Peyer's patch (tissue), 4 donors: ENCODE measurements around the gene CA11. TPM values are rescaled to one million over a fixed set of nuclear protein-coding genes. Genes with fewer than 3 reads are reported as not detected.
A peak's percentile ranks its signal among the peaks of the same experiment; 100 is the strongest.
"Not testable (repeated sequence)": the region's sequence is repeated elsewhere in the genome, so short reads cannot be mapped to it uniquely, and the experiment has no call there.

Source experiments
- DNase-seq, 3 donors: peaks; one replicate each; pipeline ENCODE4 v3.0.0-alpha.2; 2017 to 2019
- H3K27ac ChIP-seq, 4 donors: fragments of 200-600 bp; sonication (generic); one replicate each; pipeline ENCODE4 v1.5.1; 2016 to 2019
- H3K27me3 ChIP-seq, 2 donors: fragments of 200-600 bp; sonication (generic); one replicate each; pipeline ENCODE4 v1.5.1; 2019
- H3K36me3 ChIP-seq, 3 donors: fragments of 200-600 bp; sonication (generic); one replicate each; pipeline ENCODE4 v1.5.1; 2016 to 2019
- H3K4me1 ChIP-seq, 4 donors: fragments of 200-600 bp; sonication (generic); one replicate each; pipeline ENCODE4 v1.5.1; 2016 to 2019
- H3K4me3 ChIP-seq, 4 donors: fragments of 200-600 bp; sonication (generic); 1 replicate in 3 of 4; 2 replicates in 1 of 4; pipeline ENCODE4 v1.5.1; 2016 to 2019; ENCODE audit warnings: mild to moderate bottlenecking in 1 of 4
- H3K9me3 ChIP-seq, 4 donors: fragments of 200-600 bp; sonication (generic); one replicate each; pipeline ENCODE4 v1.5.1; 2016 to 2019; ENCODE audit warnings: mild to moderate bottlenecking in 1 of 4
- POLR2A ChIP-seq, 2 donors: fragments of 450-650 bp; IDR thresholded peaks; one replicate each; pipeline ENCODE4 v1.5.1; 2017; ENCODE audit warnings: antibody characterized with exemption in 2 of 2, mild to moderate bottlenecking in 2 of 2, moderate library complexity in 2 of 2
- total RNA-seq, 4 donors: library from RNA; depleted of rRNA; stranded (reverse); fragments of >200 nt; gene quantifications; one replicate each; pipeline ENCODE4 v1.1.0, GENCODE V29; 2016
- TF ChIP-seq, protein P1 (sequence below), 6 experiments: fragments of 450-650 bp in 4 of 6; fragments of 200-600 bp in 2 of 6; sonication (generic) in 1 of 6; IDR thresholded peaks; one replicate each; pipeline ENCODE4 v1.5.1; 2017 to 2019; ENCODE audit warnings: antibody characterized with exemption in 6 of 6, mild to moderate bottlenecking in 3 of 6, moderate library complexity in 1 of 6

CA11 gene
- 1 to 10 TPM in 3 of 4 donors, under 1 TPM in 1; 0.70 to 8.3 (median 2.1) TPM for total RNA-seq

DNA sequence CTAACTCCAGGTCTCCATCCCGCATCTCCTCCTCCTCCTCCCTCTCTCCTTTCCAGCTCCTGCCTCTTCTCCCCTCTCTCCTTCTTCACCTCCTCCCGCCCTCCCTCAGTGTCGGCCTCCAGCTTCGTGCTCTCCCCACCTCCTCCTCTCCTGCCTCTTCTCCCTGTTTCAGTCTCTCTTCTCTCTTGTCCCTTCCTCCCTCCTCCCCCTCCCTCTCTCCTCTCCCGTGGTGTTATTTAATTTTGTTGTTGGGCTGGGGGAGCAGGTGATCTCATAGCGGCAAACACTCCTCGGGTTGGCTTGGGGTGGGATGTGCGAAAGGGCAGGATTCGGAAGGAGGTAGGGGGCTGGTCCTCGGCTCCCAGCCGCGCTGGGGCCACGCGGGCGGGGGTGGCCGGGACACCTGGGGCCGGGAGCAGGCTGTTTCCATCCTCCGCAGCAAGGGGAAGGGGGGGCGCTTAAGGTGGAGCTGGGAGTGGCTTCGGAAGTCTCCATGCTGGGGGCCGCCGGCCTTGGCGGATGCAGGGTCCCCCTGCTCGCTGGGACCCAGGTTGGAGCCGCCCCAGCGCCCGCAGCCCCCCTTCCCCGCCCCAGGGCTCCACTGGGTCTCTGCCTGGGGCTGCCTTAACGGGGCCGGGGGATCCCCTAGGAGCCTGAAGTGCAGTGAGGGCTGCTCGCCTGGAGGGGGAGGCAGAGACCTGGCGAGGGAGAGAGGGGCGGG lies at the start of gene CA11:
Gene CA11, minus strand, starts transcription at position 187 of the 721 bp plus-strand sequence. CDS start 555 bp downstream, outside the sequence.
- TF ChIP-seq, protein P1, sequence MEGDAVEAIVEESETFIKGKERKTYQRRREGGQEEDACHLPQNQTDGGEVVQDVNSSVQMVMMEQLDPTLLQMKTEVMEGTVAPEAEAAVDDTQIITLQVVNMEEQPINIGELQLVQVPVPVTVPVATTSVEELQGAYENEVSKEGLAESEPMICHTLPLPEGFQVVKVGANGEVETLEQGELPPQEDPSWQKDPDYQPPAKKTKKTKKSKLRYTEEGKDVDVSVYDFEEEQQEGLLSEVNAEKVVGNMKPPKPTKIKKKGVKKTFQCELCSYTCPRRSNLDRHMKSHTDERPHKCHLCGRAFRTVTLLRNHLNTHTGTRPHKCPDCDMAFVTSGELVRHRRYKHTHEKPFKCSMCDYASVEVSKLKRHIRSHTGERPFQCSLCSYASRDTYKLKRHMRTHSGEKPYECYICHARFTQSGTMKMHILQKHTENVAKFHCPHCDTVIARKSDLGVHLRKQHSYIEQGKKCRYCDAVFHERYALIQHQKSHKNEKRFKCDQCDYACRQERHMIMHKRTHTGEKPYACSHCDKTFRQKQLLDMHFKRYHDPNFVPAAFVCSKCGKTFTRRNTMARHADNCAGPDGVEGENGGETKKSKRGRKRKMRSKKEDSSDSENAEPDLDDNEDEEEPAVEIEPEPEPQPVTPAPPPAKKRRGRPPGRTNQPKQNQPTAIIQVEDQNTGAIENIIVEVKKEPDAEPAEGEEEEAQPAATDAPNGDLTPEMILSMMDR (IDR thresholded peaks at IDR 0.05): peak; percentile 82 to 98 (median 94)
- TF ChIP-seq POLR2A (IDR thresholded peaks at IDR 0.05): peak in 1 of 2 donors; percentile 12
- peak; percentile 92 to 95 (median 92) for DNase-seq
- H3K36me3 ChIP-seq: no peaks in the 10 kb centered on the region
- H3K27ac ChIP-seq: peak within 1 kb of the TSS; percentile 72 to 94 (median 84)
- H3K4me1 ChIP-seq: peaks cover 0 to 20% (median 0%) of the 10 kb centered on the region in 4 donors
- H3K9me3 ChIP-seq: no peaks in the 10 kb centered on the region
- H3K4me3 ChIP-seq: peak within 1 kb of the TSS; percentile 40 to 59 (median 56)
- H3K27me3 ChIP-seq: no peaks in the 10 kb centered on the region

DNA sequence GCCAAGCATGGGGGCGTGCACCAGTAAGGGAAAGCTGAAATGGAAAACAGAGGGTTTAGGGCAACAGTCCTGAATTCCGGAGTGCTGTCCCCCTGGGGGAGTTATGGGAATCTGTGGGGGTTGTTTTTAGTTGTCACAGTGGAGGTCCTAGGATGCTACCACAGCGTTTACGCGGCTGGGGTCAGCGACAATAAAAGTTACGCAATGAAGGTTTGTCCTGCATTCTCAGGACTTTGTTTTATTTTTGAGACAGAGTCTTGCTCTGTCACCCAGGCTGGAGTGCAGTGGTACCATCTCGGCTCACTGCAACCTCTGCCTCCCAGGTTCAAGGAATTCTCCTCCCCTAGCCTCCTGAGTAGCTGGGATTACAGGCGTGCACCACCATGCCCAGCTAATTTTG lies 47.6 kb upstream of the CA11 start:
- not testable (repeated sequence) for H3K4me3 ChIP-seq, H3K27me3 ChIP-seq, H3K9me3 ChIP-seq, H3K4me1 ChIP-seq, DNase-seq, H3K36me3 ChIP-seq, H3K27ac ChIP-seq

GRCh38 chr19:48689449-48689848 lies 43.5 kb upstream of the CA11 start:
- Histone ChIP-seq H3K27me3 (no peaks in the 10 kb centered on the region), H3K9me3 (no peaks in the 10 kb centered on the region), H3K27ac (no peak overlapping the region), H3K4me3 (no peak overlapping the region), H3K4me1 (peaks cover 0 to 9% (median 2%) of the 10 kb centered on the region in 4 donors), H3K36me3 (no peaks in the 10 kb centered on the region)
- no peak for DNase-seq
- TF ChIP-seq POLR2A (IDR thresholded peaks at IDR 0.05): no peak
- TF ChIP-seq, protein P1 (IDR thresholded peaks at IDR 0.05): no peak

DNA sequence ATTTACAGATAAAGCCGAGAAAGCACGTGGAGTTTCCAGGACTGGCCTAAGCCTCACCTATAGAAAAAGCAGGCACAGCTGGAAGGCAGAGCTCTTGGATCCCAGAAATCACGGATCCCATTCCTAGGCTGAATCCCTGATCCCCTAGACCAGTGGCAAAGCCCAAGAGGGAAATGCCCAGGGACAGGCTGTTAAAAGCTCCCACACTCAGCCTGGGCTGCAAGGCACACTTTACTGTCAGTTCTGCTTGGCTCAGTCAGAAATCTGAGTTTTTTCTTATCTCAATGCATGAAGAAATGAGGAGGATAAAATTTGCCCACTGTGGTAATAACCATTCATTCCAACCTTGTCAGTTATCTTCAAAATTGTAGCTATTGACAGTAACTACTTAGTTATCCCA lies 41.8 kb upstream of the CA11 start:
- Histone ChIP-seq H3K4me1 (peaks cover 0 to 14% (median 2%) of the 10 kb centered on the region in 4 donors), H3K4me3 (no peak overlapping the region), H3K9me3 (no peaks in the 10 kb centered on the region), H3K27ac (no peak overlapping the region), H3K27me3 (no peaks in the 10 kb centered on the region), H3K36me3 (no peaks in the 10 kb centered on the region)
- TF ChIP-seq, protein P1 (IDR thresholded peaks at IDR 0.05): no peak
- TF ChIP-seq POLR2A (IDR thresholded peaks at IDR 0.05): no peak
- no peak for DNase-seq

- not testable (repeated sequence) for DNase-seq, H3K9me3 ChIP-seq, H3K27ac ChIP-seq, H3K27me3 ChIP-seq, H3K36me3 ChIP-seq, H3K4me3 ChIP-seq
- peaks cover 0 to 14% (median 2%) of the 10 kb centered on the region in 4 donors for H3K4me1 ChIP-seq
These were observed 40.6 kb upstream of the CA11 start for GRCh38 chr19:48686637-48687036.

GRCh38 chr19:48686088-48686487 lies 40.1 kb upstream of the CA11 start:
- no peak overlapping the region for H3K27ac ChIP-seq
- TF ChIP-seq POLR2A (IDR thresholded peaks at IDR 0.05): no peak
- TF ChIP-seq, protein P1 (IDR thresholded peaks at IDR 0.05): no peak
- no peaks in the 10 kb centered on the region for H3K9me3 ChIP-seq
- H3K4me1 ChIP-seq: peaks cover 0 to 14% (median 2%) of the 10 kb centered on the region in 4 donors
- DNase-seq: no peak
- no peaks in the 10 kb centered on the region for H3K36me3 ChIP-seq
- no peaks in the 10 kb centered on the region for H3K27me3 ChIP-seq
- no peak overlapping the region for H3K4me3 ChIP-seq
